ENCODE results near the gene RRP12. TPM values are rescaled to one million over a fixed set of nuclear protein-coding genes. Genes with fewer than 3 reads are reported as not detected.

RRP12 gene
- total RNA-seq, 2 donors from 2014 or later = 13.0 to 22.1 TPM

DNA sequence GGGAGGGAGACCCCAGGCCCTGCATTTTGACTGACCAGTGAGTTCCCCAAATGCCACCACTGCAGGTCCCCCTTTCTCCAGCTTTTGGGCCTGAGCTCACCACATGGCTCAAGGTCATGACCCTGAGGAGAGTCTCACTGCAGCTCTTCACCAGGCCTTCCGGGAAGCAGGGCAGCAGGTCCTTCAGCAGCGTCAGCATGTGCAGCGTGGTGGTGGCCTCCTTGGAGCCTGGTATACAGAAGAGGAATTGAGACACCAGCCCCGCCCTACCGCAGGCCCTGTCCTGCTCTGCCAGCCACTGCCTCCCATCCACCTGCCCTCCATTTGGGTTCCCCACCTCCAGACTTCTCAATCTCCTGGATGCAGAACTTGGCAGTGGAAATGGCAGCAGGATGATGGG lies 13.0 kb downstream of the RRP12 start:
- Histone ChIP-seq H3K27me3 (no peaks in the 10 kb centered on the region), H3K27ac (no peak overlapping the region), H3K36me3 (replicated peaks in 1 of 2; ENCODE audit: insufficient read depth in 1 of 2, low read depth in 2 of 2) (peaks cover 6 to 23% of the 10 kb centered on the region in 2 donors), H3K4me1 (no peaks in the 10 kb centered on the region), H3K9me3 (no peaks in the 10 kb centered on the region), H3K4me3 (no peak overlapping the region)
- DNase-seq = no peak
- 92 to 93% methylated on average over 3 to 4 of the region's 5 CpGs for whole genome bisulfite sequencing, 2 donors
- intact Hi-C loops (cut with DNase I) = no loop called here
- TF ChIP-seq, protein P1, sequence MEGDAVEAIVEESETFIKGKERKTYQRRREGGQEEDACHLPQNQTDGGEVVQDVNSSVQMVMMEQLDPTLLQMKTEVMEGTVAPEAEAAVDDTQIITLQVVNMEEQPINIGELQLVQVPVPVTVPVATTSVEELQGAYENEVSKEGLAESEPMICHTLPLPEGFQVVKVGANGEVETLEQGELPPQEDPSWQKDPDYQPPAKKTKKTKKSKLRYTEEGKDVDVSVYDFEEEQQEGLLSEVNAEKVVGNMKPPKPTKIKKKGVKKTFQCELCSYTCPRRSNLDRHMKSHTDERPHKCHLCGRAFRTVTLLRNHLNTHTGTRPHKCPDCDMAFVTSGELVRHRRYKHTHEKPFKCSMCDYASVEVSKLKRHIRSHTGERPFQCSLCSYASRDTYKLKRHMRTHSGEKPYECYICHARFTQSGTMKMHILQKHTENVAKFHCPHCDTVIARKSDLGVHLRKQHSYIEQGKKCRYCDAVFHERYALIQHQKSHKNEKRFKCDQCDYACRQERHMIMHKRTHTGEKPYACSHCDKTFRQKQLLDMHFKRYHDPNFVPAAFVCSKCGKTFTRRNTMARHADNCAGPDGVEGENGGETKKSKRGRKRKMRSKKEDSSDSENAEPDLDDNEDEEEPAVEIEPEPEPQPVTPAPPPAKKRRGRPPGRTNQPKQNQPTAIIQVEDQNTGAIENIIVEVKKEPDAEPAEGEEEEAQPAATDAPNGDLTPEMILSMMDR (IDR thresholded peaks at IDR 0.05) = no peak
- TF ChIP-seq POLR2A (IDR thresholded peaks at IDR 0.05) = no peak
- ATAC-seq = no peak

DNA sequence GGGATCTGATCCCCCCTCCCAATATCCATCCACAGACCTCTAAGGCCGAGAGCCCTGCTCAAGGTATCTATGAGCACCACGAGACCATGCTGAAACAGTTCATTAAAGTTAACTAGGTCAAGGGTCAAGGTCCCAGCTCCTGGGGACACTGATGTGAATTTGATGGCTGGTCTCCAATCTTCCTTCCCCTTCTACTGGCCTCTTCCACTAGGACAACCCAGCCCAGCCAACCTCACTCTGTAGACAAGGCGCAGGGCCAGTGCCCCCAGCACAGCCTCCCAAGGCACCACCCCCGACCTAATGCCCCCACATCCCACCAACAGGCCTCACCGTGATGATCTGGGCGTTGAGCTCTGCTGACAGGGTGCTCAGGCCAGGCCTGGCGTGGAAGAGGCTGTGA lies 15.6 kb downstream of the RRP12 start:
- no peak for TF ChIP-seq POLR2A (IDR thresholded peaks at IDR 0.05)
- TF ChIP-seq, protein P1 (IDR thresholded peaks at IDR 0.05) = no peak
- Histone ChIP-seq H3K27ac (no peak overlapping the region), H3K27me3 (no peaks in the 10 kb centered on the region), H3K9me3 (no peaks in the 10 kb centered on the region), H3K36me3 (replicated peaks in 1 of 2; ENCODE audit: insufficient read depth in 1 of 2, low read depth in 2 of 2) (peaks cover 5 to 25% of the 10 kb centered on the region in 2 donors), H3K4me1 (no peaks in the 10 kb centered on the region), H3K4me3 (no peak overlapping the region)
- no peak for ATAC-seq
- DNase-seq = no peak
- WGBS, 2 donors = 82 to 85% methylated on average over 5 to 7 of the region's 7 CpGs
- intact Hi-C loops (cut with DNase I) = no loop called here

DNA sequence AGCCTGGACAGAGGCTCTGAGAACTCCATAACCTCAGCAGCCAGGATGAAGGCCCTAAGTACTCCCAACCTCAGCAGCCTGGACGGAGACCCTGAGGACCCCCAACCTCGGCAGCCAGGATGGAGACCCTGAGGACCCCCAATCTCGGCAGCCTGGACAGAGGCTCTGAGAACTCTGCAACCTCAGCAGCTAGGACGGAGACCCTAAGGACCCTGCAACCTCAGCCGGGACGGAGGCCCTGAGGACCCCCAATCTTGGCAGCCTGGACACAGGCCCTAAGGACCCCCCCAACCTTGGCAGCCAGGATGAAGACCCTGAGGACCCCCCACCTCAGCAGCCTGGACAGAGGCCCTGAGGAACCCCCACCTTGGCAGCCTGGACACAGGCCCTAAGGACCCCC lies 16.5 kb downstream of the RRP12 start:
- no peak for DNase-seq
- Histone ChIP-seq H3K27ac (no peak overlapping the region), H3K36me3 (replicated peaks in 1 of 2; ENCODE audit: insufficient read depth in 1 of 2, low read depth in 2 of 2) (peaks cover 0 to 22% of the 10 kb centered on the region in 2 donors)

DNA sequence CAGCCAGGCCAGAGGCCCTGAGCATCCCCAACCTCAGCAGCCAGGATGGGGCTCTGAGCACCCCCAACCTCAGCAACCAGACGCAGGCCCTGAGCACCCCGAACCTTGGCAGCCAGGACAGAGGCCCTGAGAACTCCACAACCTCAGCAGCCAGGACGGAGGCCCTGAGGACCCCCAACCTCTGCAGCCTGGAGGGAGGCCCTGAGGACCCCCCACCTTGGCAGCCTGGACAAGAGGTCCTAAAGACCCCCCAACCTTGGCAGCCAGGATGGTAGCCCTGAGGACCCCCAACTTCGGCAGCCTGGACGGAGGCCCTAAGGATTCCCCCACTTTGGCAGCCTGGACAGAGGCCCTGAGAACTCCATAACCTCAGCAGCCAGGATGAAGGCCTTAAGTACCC lies 17.0 kb downstream of the RRP12 start:
- WGBS, 2 donors = 98 to 100% methylated on average over 1 to 5 of the region's 5 CpGs
- H3K36me3 ChIP-seq (replicated peaks in 1 of 2; ENCODE audit: insufficient read depth in 1 of 2, low read depth in 2 of 2) = peaks cover 0 to 24% of the 10 kb centered on the region in 2 donors

More for the DNA sequence above, 16.5 kb downstream of the RRP12 start:
- Histone ChIP-seq H3K9me3 (no peaks in the 10 kb centered on the region), H3K4me1 (no peaks in the 10 kb centered on the region), H3K27me3 (no peaks in the 10 kb centered on the region), H3K4me3 (no peak overlapping the region)
- ATAC-seq = no peak
- TF ChIP-seq, protein P1 (IDR thresholded peaks at IDR 0.05) = no peak
- no peak for TF ChIP-seq POLR2A (IDR thresholded peaks at IDR 0.05)
- intact Hi-C loops (cut with DNase I) = no loop called here
- 87% methylated on average over 6 of the region's 6 CpGs; no CpG with 5 or more reads in 1 of the 2 donors for WGBS, 2 donors

DNA sequence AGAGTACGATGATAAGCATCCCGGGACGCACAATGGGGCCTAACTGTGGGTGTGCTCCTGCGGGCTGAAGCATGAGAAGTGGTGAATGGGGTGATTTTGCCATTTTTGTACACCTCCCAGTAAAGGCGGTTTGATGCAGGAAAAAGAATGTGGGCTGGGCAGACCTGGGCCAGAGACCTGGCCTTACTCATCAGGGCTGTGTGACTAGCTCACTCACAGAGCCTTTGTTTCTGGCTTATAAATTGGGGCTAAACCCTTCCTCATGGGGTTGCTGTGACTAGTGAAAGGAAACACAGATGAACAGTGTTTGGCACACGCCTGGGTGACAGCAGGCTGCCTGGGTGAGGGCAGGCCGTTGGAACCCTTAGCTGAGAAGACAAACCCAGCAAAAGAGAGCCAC lies 18.0 kb downstream of the RRP12 start:
- DNase-seq (no peak), ATAC-seq (no peak)
- no peak overlapping the region for H3K27ac ChIP-seq
- no peaks in the 10 kb centered on the region for H3K27me3 ChIP-seq
- TF ChIP-seq POLR2A (IDR thresholded peaks at IDR 0.05) = no peak
- TF ChIP-seq, protein P1 (IDR thresholded peaks at IDR 0.05) = no peak
- no peak overlapping the region for H3K4me3 ChIP-seq
- 84 to 98% methylated on average over 6 to 7 of the region's 7 CpGs for WGBS, 2 donors
- no peaks in the 10 kb centered on the region for H3K9me3 ChIP-seq
- H3K36me3 ChIP-seq (replicated peaks in 1 of 2; ENCODE audit: insufficient read depth in 1 of 2, low read depth in 2 of 2) = peaks cover 0 to 29% of the 10 kb centered on the region in 2 donors
- H3K4me1 ChIP-seq = no peaks in the 10 kb centered on the region
- intact Hi-C loops (cut with DNase I) = no loop called here

More for the DNA sequence above, 17.0 kb downstream of the RRP12 start:
- no peak for DNase-seq
- no peak for ATAC-seq
- Histone ChIP-seq H3K9me3 (no peaks in the 10 kb centered on the region), H3K4me1 (no peaks in the 10 kb centered on the region), H3K4me3 (no peak overlapping the region), H3K27me3 (no peaks in the 10 kb centered on the region), H3K27ac (no peak overlapping the region)
- TF ChIP-seq POLR2A (IDR thresholded peaks at IDR 0.05) = no peak
- TF ChIP-seq, protein P1 (IDR thresholded peaks at IDR 0.05) = no peak
- intact Hi-C loops (cut with DNase I) = no loop called here

Data from body of pancreas (tissue), 4 donors.